Astrocyte of the spinal cord (primary cell): ENCODE measurements around the gene DENND2D.

ENCODE experiments used
- DNase-seq: peaks from one replicate; pipeline ENCODE4 v3.0.0; 2011; ENCODE audit warnings: low read depth, low spot score
- H3K4me3 ChIP-seq: 2 replicates; pipeline ENCODE4 v1.5.1; 2011; ENCODE audit warnings: low read depth, mild to moderate bottlenecking, low read length, moderate library complexity
- CTCF ChIP-seq: IDR thresholded peaks from 2 replicates; pipeline ENCODE4 v1.5.1; 2012; ENCODE audit warnings: low read depth, mild to moderate bottlenecking, low read length, inconsistent platforms
- in situ Hi-C: cut with HindIII; loops from 2 replicates; pipeline ENCODE4 v1.10.0; 2017; ENCODE audit warnings: low sequenced_read_pairs

DENND2D gene

GRCh38 chr1:111227851-111228747 lies 27.7 kb upstream of the DENND2D start:
- peak; percentile 94 for DNase-seq
- in situ Hi-C loops = no loop called here
- H3K4me3 ChIP-seq = no peak overlapping the region
- no peak for TF ChIP-seq CTCF

- no peak for DNase-seq
Measured at GRCh38 chr1:111227434-111227833, 27.0 kb upstream of the DENND2D start, which contains the start of gene CHI3L2. Gene CHI3L2 (plus strand): TSS chr1:111227713. CDS start chr1:111227730, 17 bp downstream.

GRCh38 chr1:111225717-111226400 lies 25.4 kb upstream of the DENND2D start:
- TF ChIP-seq CTCF = no peak
- no peak overlapping the region for H3K4me3 ChIP-seq
- peak; percentile 47 for DNase-seq
- in situ Hi-C loops = no loop called here

More at GRCh38 chr1:111227434-111227833, 27.0 kb upstream of the DENND2D start, which contains the start of gene CHI3L2:
- no peak for TF ChIP-seq CTCF
- H3K4me3 ChIP-seq = no peak within 1 kb of the TSS
- in situ Hi-C loops = no loop called here

- no peak overlapping the region for H3K4me3 ChIP-seq
- DNase-seq = no peak
- in situ Hi-C loops = no loop called here
Measured at GRCh38 chr1:111225091-111225490, 24.6 kb upstream of the DENND2D start.

GRCh38 chr1:111223126-111223685 lies 22.8 kb upstream of the DENND2D start:
- DNase-seq = no peak
- in situ Hi-C loops = no loop called here
- TF ChIP-seq CTCF = no peak
- no peak overlapping the region for H3K4me3 ChIP-seq

More at GRCh38 chr1:111225091-111225490, 24.6 kb upstream of the DENND2D start:
- TF ChIP-seq CTCF = no peak

GRCh38 chr1:111222308-111223125 lies 22.1 kb upstream of the DENND2D start:
- H3K4me3 ChIP-seq = no peak overlapping the region
- DNase-seq = peak; percentile 61
- in situ Hi-C loops = no loop called here
- peak; percentile 96 for TF ChIP-seq CTCF
